GM13976 (cell line): ENCODE measurements around the gene FGF14.

ENCODE experiments used
- DNase-seq: peaks from one replicate; pipeline ENCODE4 v3.0.0; 2012; ENCODE audit warnings: low spot score
- in situ Hi-C: fragments of 300-500 bp; cut with MboI; formaldehyde crosslinking; loops from one replicate; pipeline ENCODE4 v1.12.0; 2022; ENCODE audit warnings: low sequenced_read_pairs, mixed read lengths, inconsistent platforms; ENCODE audit not compliant: unreplicated experiment
- TF ChIP-seq, protein P1 (sequence below): IDR thresholded peaks from 2 replicates; pipeline ENCODE4 v1.5.1; 2012; ENCODE audit warnings: borderline replicate concordance, mild to moderate bottlenecking; ENCODE audit not compliant: insufficient read depth; ENCODE audit errors: extremely low read depth, missing control alignments, control extremely low read depth

The FGF14 gene

DNA sequence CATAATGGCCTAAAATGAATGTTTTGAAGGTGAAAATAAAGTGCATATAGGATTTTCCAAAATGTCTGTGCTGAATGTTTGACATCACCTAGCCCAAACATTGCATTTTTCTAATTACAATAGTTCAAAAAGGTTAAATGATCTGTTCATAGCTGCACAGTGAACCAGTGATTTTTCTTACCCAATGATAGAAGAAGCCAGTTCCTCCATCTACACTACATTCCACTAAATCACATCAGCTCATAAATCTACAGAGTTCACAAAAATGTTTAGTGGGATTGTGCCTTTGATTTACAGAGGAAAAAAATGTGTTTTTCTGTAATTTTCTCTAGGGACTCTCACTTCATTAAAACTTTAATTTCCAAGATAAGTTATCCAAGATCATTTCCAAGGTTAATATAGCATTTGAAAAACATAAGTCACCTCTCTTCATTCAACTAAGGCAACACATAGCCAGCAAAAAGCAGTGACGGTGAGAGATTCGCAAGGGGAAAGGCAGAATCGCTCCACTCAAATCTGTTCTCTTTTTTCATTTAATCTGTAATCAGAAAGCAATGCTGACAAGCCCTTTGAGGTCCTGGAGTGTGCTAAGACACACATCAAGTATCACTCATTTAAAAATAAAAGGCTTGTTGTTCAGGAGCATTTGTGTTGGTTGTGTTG, 194.0 kb downstream of the FGF14 start:
- TF ChIP-seq, protein P1, sequence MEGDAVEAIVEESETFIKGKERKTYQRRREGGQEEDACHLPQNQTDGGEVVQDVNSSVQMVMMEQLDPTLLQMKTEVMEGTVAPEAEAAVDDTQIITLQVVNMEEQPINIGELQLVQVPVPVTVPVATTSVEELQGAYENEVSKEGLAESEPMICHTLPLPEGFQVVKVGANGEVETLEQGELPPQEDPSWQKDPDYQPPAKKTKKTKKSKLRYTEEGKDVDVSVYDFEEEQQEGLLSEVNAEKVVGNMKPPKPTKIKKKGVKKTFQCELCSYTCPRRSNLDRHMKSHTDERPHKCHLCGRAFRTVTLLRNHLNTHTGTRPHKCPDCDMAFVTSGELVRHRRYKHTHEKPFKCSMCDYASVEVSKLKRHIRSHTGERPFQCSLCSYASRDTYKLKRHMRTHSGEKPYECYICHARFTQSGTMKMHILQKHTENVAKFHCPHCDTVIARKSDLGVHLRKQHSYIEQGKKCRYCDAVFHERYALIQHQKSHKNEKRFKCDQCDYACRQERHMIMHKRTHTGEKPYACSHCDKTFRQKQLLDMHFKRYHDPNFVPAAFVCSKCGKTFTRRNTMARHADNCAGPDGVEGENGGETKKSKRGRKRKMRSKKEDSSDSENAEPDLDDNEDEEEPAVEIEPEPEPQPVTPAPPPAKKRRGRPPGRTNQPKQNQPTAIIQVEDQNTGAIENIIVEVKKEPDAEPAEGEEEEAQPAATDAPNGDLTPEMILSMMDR: no peak
- DNase-seq: no peak
- in situ Hi-C loops: no loop called here

- in situ Hi-C loops: no loop called here
- TF ChIP-seq, protein P1: no peak
- DNase-seq: no peak
Measured at GRCh38 chr13:102203718-102204117, 198.1 kb downstream of the FGF14 start.

DNA sequence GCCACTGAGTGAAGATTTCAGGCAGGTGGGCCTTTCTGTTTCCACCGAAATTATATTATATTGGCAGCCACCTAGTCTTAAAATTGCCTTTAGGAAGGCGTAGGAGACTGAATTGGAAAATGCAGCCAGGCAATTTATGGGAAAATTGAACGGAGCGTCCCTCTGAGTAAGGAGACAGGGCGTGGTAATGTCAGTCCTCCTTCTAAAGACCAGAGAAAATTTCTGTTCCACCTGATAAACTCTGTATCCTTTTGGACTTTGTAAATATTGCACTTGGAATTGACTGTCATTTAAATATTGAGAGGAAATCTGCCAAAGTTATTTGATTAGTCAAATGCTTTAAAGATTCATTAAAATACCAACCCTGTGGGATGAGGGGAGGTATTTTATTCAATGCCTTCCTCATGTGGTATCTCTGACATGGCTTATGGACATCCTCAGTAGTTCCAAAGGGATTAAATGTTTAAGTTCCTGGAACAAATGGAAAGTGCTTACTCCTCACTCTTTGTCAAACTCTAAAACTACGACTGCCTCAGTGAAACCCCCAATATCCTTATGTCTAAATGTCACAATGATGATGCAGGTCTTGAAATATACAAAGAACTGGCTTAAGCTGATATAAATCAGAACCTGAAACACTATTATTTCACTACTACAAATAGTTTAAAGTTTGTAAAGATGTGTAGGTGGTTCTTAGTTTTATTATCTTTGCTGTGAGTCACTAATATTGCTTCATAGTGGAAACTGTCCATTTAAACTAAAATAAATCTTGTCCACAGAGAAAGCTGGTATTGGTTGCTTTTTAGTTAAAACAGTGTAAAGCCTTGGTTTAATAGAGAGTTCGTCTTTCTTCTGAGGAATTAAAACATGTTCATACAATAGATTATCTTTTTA, 203.2 kb downstream of the FGF14 start:
- TF ChIP-seq, protein P1: no peak
- in situ Hi-C loops: no loop called here
- DNase-seq: no peak

- in situ Hi-C loops: no loop called here
- TF ChIP-seq, protein P1: no peak
- DNase-seq: no peak
Measured at GRCh38 chr13:102197193-102197592, 204.7 kb downstream of the FGF14 start.

- no peak for DNase-seq
- TF ChIP-seq, protein P1: no peak
- in situ Hi-C loops: no loop called here
Measured at GRCh38 chr13:102195566-102196462, 206.0 kb downstream of the FGF14 start.

GRCh38 chr13:102192858-102193257, 209.0 kb downstream of the FGF14 start:
- TF ChIP-seq, protein P1: no peak
- DNase-seq: no peak
- in situ Hi-C loops: no loop called here
